Measurements from ENCODE around the gene NQO2. TPM values are rescaled to one million over a fixed set of nuclear protein-coding genes. Genes with fewer than 3 reads are reported as not detected.

The NQO2 gene
- total and polyA plus RNA-seq, 2 of the 13 experiments (the other 11 are each of a cell fraction or from before 2014, with no cell fraction given), result 32.2 to 56.5 TPM

GRCh38 chr6:3063733-3064700, 64.3 kb downstream of the NQO2 start (continued):
- TF ChIP-seq ZBTB25 (CRISPR knock-in tag; IDR thresholded peaks at IDR 0.05) (peak; percentile 36; the same call in 1 of the 2 replicates), NFKB2 (CRISPR knock-in tag; IDR thresholded peaks at IDR 0.05; ENCODE audit: borderline replicate concordance) (peak; percentile 77; the same call in 1 of the 2 replicates), MLX (CRISPR knock-in tag; IDR thresholded peaks at IDR 0.05) (no peak), ZNF598 (CRISPR knock-in tag; IDR thresholded peaks at IDR 0.05; ENCODE audit: borderline replicate concordance) (peak; percentile 80; the same call in 1 of the 2 replicates), TRIM24 (CRISPR knock-in tag; IDR thresholded peaks at IDR 0.05) (no peak), THAP9 (CRISPR knock-in tag; IDR thresholded peaks at IDR 0.05; ENCODE audit: borderline replicate concordance) (peak; percentile 19; the same call in 1 of the 2 replicates), CAMTA2 (CRISPR knock-in tag; IDR thresholded peaks at IDR 0.05; ENCODE audit: borderline replicate concordance) (0 out of 2 replicates have a peak, but pooled peaks have one; percentile 70), GATA4 (IDR thresholded peaks at IDR 0.05; ENCODE audit: borderline replicate concordance, low read depth) (peak; percentile 64), PRPF4 (IDR thresholded peaks at IDR 0.05; ENCODE audit: low read depth, low read length, poor library complexity, severe bottlenecking) (no peak), ZNF737 (CRISPR knock-in tag; IDR thresholded peaks at IDR 0.05; ENCODE audit: borderline replicate concordance) (no peak), DRAP1 (CRISPR knock-in tag; IDR thresholded peaks at IDR 0.05) (peak; percentile 98), NKX3-1 (CRISPR knock-in tag; IDR thresholded peaks at IDR 0.05) (peak; percentile 60; the same call in 1 of the 2 replicates), KDM5B (CRISPR knock-in tag; IDR thresholded peaks at IDR 0.05; ENCODE audit: borderline replicate concordance) (peak; percentile 90; the same call in 1 of the 2 replicates), NR2F1 (CRISPR knock-in tag; IDR thresholded peaks at IDR 0.05) (no peak), ZNF501 (CRISPR knock-in tag; IDR thresholded peaks at IDR 0.05) (peak; percentile 93), NFIB (CRISPR knock-in tag; IDR thresholded peaks at IDR 0.05; ENCODE audit: borderline replicate concordance) (no peak), MAFF (IDR thresholded peaks at IDR 0.05; ENCODE audit: low read depth, low read length) (no peak), ZBTB42 (CRISPR knock-in tag; IDR thresholded peaks at IDR 0.05) (peak; percentile 63), SP2 (CRISPR knock-in tag; IDR thresholded peaks at IDR 0.05) (0 out of 2 replicates have a peak, but pooled peaks have one; percentile 41), LCORL (IDR thresholded peaks at IDR 0.05) (no peak), LCORL (CRISPR knock-in tag; IDR thresholded peaks at IDR 0.05) (peak; percentile 93), NFATC3 (CRISPR knock-in tag; IDR thresholded peaks at IDR 0.05) (0 out of 2 replicates have a peak, but pooled peaks have one; percentile 51), YEATS4 (CRISPR knock-in tag; IDR thresholded peaks at IDR 0.05; ENCODE audit: borderline replicate concordance) (peak; percentile 79; the same call in 1 of the 2 replicates)
